Erythroblast (primary cell): ENCODE results near the gene P2RX3.

Experiments
- DNase-seq, 2 experiments: peaks; one replicate each; lab custom pipeline; 2025; lab: John Stamatoyannopoulos, UW
- GATA1 ChIP-seq: IDR thresholded peaks from 2 replicates; pipeline ENCODE4 v1.6.1; 2011; ENCODE audit warnings: low read depth, mild to moderate bottlenecking, control low read depth, low read length, moderate library complexity
- POLR2A ChIP-seq: IDR thresholded peaks from 2 replicates; pipeline ENCODE4 v1.6.1; 2011; ENCODE audit warnings: mild to moderate bottlenecking, low read length

The P2RX3 gene

DNA sequence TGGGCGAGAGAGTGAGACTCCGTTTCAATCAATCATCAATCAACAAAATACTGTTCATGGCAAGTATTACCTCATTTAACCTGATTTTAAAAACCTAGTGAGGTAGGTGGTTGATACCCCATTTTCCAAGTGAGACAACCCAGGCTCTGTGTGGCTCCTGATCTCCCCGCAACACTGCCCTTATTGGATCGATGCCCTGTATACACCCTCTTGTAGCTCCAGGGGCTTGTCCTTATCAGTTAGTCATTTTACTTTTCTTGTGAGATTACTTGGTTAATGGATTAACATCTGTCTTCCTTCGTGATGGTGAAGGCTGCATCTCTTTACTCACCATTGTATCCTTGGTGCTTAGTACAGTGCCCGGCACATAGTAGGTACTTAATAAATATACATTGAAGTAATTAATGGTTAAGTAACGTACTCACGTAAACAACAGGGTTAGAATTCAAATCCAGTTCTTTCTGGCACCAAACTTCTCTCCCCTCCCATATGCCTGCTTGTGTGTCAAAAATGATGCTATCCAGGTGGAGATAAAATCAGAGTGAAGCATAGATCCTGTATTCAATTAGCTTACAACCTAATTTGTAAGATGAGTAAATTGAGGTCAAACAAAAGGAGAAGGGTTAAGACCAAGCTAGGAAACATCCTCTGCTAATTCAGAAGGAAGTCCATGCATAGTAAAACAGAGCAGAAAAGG is 54.1 kb downstream of the P2RX3 start:
- peak; percentile 67 to 87 for DNase-seq
- TF ChIP-seq POLR2A (no peak), GATA1 (no peak)

DNA sequence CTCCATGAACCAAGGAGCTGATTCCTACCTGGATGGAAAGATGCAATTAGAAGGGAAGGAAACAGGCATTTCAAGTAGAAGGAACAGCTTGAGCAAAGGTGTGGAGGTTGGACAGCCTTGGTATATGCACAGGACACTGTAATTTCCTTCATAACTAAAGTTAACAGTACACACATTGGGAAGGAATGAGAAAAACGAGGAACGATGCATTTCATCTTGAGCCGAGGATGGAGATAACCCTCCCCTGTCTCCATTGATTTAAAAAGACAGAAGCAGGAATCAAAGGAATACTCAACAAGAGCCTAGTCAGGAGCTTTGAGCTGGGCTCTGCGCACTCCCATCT is 54.6 kb downstream of the P2RX3 start:
- TF ChIP-seq POLR2A (no peak), GATA1 (no peak)
- DNase-seq, result no peak

DNA sequence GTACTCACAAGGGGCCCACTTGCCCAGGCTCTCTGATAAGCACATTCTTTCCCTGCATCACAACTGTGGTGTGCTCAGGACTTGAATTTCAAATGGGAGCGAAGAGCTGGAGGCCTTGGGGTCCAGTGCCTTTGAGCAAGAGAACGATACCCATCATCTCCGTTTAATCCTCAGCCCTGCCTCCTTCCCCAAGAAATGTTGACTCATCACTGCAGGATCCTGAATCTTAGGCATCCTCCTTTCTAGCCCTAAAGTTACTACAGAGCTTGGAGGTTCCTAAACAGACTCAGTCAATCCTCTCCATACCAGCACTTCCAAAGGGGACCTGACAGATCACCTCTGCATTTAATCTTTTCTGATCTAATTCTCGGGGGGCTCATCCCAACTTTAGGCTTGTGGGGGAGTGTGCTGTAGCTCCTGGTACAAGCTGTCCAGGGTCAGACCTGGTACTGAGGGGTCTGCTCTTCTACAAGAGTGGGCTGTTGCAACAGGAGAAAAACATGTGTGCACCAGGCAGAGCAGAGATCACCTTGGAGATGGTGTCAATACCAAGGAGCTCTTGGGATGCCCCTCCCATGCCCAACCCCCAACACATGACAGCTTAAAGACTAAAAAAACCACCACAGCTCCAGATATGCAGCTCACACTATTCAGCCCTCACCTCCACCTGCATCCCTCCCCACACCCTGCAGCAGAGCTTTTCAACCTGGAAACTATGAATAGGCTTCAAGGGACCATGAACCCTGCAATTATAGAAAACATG is 56.2 kb downstream of the P2RX3 start:
- TF ChIP-seq GATA1 (no peak), POLR2A (no peak)
- peak; percentile 45 to 66 for DNase-seq

DNA sequence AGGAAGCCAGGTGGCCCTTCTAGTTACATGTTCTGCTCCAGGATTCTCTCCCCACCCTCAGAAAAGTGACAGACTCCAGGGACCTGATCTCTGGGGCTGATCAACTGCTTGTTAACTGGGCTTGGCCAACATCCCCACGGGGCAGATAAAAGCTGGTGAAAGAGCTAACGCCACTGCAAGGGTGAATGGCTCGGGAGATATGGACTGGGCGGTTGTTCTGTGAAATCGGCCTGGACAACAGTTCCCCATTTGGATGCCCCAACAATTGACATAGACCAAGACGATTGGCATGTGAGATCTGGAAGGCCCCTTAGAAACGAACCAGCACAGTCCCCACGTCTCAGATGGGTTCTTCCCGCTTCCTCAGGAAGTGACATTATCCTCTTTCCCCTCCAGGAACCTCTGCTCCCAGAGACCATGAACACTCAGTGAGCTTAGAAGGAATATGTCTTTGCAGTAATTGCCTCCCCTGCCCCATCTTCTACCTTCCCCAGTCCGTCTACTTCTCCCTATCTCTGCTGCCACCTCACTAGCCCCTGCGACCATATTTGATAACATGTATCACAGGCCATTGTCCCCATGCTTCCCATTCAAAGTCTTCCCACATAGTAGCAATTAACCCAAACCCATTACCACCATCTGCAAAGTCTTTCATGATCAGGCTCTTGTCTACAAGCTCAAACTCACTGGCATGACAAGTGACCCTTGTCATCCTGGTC is 57.9 kb downstream of the P2RX3 start:
- DNase-seq, result peak; percentile 91 to 98
- TF ChIP-seq POLR2A (peak; percentile 78), GATA1 (peak; percentile 70)

DNA sequence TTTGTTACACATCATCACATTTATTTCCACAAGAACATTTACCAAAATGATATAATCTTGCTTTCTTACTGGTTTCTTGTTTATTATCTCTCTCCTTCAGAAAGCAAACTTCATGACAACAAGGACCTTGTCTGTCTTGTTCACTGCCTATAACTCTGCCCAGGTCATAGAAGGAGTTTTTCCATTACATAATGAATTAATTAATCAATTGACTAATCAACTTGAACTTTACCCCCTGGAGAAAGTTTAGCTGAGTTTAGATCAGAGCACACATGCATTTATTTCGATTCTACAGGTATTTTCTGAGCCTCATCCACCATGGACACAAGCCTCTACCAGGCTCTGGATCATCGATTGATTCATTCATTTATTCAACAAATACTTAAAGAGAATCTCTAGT is 58.6 kb downstream of the P2RX3 start:
- no peak for DNase-seq
- TF ChIP-seq POLR2A (no peak), GATA1 (no peak)

DNA sequence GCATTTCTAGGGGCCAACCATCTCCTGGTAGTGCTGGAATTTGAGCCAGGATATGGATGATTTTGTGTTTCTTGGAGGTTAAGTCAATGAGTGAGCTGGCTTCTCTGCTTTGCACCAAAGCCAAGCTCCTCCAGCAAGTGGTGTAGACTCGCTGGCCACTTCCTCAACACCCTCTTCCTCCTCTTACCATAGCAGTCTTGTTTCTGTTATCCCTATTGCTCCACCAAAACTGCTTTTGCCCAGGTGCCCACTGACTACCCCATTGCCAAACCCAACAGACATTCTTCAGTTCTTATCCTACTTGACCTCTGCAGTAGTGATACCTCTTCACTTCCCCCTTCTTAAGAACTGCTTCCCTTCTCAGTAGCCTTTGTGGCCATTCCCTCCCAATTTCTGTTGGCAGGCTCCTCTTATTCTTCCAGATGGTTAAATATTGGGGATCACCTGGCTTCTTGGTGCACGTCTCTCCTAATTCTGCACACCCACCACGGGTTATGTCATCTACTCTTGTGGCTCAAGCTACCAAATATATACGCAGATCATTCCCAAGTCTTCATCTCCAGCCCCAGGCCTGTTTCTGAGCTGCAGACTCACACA is 59.3 kb downstream of the P2RX3 start:
- TF ChIP-seq GATA1 (no peak), POLR2A (no peak)
- no peak for DNase-seq

DNA sequence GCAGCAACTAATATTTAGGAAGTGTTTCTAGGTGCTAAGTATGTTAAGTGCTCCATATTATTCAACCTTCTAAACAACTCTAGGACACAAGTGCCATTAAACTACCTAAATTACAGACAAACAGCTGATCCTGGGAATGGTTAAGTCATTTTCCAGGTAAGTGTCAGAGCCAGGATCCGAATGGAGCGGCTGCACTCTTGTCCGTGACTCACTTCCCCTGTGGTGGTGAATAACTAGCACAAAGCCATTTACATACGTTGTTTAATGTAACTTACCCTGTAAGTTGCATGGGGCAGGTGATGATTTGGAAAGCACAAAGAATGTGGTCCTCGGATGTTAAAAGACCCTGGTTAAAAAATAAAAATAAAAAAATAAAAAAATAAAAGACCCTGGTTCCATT is 61.1 kb downstream of the P2RX3 start:
- DNase-seq, result no peak
- no peak for TF ChIP-seq POLR2A
- TF ChIP-seq GATA1, result no peak

DNA sequence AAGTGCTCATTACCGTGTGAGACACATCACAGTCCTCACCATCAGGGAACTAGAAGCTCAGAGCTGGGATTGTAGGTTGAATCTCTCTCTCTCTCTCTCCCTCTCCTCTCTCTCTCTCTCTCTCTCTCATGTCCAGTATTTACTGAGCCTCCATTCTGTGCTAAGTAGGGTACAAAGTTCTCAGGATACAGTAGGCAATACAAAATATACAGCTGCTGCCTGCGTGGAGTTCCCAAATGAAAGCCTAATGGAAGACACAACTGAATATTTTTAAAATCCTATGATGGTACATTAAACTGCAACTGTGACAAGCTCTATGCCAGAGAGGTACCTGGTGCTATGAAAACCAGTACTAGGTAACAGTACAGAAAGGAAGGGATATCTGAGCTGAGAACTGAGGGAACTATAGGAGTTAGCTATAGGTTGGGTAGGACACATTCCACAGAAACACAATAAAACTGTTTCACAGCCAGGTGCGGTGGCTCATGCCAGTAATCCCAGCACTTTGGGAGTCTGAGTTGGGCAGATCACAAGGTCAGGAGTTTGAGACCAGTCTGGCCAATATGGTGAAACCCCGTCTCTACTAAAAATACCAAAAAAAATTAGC is 61.9 kb downstream of the P2RX3 start:
- no peak for TF ChIP-seq GATA1
- TF ChIP-seq POLR2A, result no peak
- no peak for DNase-seq

DNA sequence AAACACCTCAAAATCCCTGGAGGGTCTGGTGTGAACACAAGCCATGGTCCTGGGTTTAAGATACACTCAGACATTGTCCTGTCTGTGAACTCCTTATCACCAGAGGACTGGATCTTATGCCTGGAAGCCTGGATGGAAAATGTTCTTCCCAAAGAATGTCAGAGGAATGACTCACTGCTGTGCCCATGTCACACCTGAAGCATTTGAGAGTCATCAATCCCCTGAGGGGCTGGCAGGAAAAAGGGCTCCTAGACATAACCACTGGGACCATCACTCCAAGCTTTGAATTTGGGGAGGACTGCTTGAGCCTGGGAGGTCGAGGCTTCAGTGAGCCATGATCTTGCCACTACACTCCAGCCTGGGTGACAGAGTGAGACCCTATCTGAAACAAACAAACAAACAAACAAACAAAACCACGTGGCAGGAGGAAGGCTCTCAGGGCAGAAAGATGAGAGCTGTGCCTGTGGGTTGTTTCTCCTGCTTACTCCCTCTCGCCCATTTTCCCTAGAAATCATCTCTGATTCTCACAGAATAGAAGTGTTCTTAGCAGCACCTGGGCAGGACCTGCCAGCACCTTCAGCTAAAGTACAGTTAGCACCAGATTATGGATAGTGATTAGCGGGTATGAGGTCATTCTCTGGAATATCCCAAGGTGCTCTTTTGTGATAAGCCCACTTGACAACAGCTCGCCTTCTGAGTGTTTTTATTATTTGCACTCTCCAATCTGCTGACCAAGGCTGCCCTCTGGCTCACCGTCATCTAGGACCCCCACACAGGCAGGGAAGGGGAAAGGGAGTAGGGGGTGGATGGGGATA is 64.2 kb downstream of the P2RX3 start:
- DNase-seq, result peak; percentile 81 to 92
- peak; percentile 53 for TF ChIP-seq POLR2A
- TF ChIP-seq GATA1, result no peak

DNA sequence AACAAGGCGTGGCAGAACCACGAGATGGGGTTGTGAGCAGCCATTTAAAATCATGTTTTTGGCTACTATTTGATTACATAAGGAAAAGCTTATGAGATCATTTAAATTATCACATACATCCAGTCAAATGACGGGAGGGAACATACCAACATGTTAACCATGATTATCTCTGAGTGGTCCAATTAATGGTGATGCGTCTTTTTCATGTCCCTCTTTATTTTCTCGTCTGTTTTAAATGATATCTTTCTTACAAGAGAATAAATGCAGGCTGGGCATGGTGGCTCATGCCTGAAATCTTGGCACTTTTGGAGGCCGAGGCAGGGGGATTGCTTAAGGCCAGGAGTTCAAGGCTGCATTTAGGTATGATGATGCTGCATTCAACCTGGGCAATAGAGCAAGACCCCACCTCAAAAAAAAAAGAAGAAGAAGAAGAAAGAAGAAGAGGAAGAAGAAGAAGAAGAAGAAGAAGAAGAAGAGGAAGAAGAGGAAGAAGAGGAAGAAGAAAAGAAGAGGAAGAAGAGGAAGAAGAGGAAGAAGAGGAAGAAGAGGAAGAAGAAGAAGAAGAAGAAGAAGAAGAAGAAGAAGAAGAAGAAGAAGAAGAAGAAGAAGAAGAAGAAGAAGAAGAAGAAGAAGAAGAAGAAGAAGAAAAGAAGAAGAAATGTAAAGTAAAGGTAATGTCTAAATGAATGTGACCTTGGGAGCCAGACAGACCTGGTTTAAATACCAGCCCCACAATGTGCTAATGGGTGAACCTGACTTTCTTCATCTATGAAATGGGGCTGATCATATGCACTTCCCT is 65.0 kb downstream of the P2RX3 start:
- peak; percentile 80 to 89 for DNase-seq

DNA sequence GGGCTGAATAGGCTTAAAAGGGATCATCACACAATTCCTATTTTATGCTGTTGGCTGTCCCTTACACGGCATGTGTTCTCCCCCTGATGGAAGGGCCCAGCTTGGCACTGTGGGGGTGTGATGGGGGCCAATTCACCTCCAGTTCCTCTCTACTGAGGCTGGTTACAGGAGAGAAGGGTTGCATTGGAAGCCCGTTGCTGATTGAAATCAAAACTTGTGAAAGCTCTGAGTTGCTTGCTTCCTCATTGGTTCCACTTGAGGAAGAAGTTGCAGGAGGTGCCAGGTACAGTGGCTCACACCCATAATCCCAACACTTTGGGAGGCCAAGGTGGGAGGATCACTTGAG is 65.6 kb downstream of the P2RX3 start:
- DNase-seq, result no peak
- TF ChIP-seq POLR2A (no peak), GATA1 (no peak)

DNA sequence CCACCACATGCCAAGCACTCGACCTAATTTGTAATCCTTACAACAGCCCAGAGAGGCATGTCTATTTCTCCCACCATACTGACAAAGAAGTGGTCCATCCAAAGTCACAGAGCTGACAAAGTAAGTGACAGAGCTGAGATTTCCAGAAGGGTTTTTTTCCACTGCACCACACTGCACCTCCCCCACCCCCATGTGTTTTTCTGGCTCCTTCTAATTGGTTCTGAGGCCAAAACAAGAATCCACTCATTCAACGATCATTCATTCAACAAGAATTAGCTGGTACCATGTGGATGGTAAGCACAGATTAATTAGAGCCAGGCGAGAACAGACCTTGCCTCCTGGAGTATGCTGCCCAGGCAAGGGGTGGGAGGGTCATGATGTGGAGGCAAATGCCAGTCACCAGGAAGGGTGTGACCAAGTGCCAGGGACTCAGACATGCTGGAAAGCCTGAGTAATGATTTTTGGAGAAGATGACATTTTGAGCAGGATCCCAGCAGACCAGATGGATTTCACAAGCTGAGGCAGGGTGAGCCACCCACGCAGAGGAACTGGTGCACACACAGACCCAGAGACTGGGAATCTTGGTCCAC is 67.2 kb downstream of the P2RX3 start:
- TF ChIP-seq GATA1, result no peak
- peak; percentile 4 for TF ChIP-seq POLR2A
- no peak for DNase-seq
